ENCODE results near the gene CYP4F8.

GRCh38 chr19:15636026-15636425 is 21.0 kb downstream of the CYP4F8 start:
- TF ChIP-seq TAF1 (conservative IDR thresholded peaks at IDR 0.05) (no peak), RAD21 (IDR thresholded peaks at IDR 0.05) (no peak), YY1 (IDR thresholded peaks at IDR 0.05) (no peak), MAX (IDR thresholded peaks at IDR 0.05) (no peak)
- TF ChIP-seq, protein P1, sequence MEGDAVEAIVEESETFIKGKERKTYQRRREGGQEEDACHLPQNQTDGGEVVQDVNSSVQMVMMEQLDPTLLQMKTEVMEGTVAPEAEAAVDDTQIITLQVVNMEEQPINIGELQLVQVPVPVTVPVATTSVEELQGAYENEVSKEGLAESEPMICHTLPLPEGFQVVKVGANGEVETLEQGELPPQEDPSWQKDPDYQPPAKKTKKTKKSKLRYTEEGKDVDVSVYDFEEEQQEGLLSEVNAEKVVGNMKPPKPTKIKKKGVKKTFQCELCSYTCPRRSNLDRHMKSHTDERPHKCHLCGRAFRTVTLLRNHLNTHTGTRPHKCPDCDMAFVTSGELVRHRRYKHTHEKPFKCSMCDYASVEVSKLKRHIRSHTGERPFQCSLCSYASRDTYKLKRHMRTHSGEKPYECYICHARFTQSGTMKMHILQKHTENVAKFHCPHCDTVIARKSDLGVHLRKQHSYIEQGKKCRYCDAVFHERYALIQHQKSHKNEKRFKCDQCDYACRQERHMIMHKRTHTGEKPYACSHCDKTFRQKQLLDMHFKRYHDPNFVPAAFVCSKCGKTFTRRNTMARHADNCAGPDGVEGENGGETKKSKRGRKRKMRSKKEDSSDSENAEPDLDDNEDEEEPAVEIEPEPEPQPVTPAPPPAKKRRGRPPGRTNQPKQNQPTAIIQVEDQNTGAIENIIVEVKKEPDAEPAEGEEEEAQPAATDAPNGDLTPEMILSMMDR (IDR thresholded peaks at IDR 0.05; ENCODE audit: low read depth, low read length, missing input control), result no peak

All from liver (tissue), 3 donors.